K562 (cell line): ENCODE measurements around the gene RET. TPM values are rescaled to one million over a fixed set of nuclear protein-coding genes. Genes with fewer than 3 reads are reported as not detected.
A peak's percentile ranks its signal among the peaks of the same experiment; 100 is the strongest.

Experiments used
- ATAC-seq: fragments of 200-7000 bp; cut with Tn5 transposase; 3 replicates; pipeline ENCODE4 v1.9.1; 2020; ENCODE audit warnings: moderate library complexity
- BruUV-seq: library from RNA; stranded (reverse); fragments of 400-500 nt; replicated peaks from 2 replicates; lab custom pipeline; 2021; lab: Mats Ljungman, UMichigan
- CTCF ChIA-PET: fragments of 300-600 bp; formaldehyde crosslinking; extraction: SDS; loops from one replicate; lab custom pipeline; 2021; ENCODE audit warnings: low intra/inter-chr PET ratio; lab: Yijun Ruan, JAX
- POLR2A ChIA-PET: fragments of 300-600, 350-650 bp; sonication (Branson Sonifier 250); formaldehyde crosslinking; extraction: SDS; loops from one replicate; lab custom pipeline; 2021; ENCODE audit warnings: antibody characterized with exemption, inconsistent platforms; lab: Yijun Ruan, JAX
- DNase-seq, 4 experiments: peaks; one replicate each; pipeline versions ENCODE4 v3.0.0 to v3.0.0-alpha.2; 2011 to 2018; ENCODE audit warnings: low spot score in 3 of 4, mixed read lengths in 3 of 4; ENCODE audit errors: extremely low read depth in 1 of 4
- FAIRE-seq: peaks from 2 replicates; lab custom pipeline; 2011; peaks lifted over from hg19 to GRCh38; lab: Jason Lieb, UNC
- H2AFZ ChIP-seq: 2 replicates; pipeline ENCODE4 v1.6.0; 2011; ENCODE audit warnings: low read depth, low read length, control low read depth, inconsistent platforms
- H3K27ac ChIP-seq: fragments of 200-600 bp; 3 replicates; pipeline ENCODE4 v1.8.0; 2011; ENCODE audit warnings: low read depth, mild to moderate bottlenecking, control low read depth, inconsistent platforms, low read length, moderate library complexity, mixed read lengths; ENCODE audit errors: extremely low read depth
- H3K27me3 ChIP-seq, 2 experiments: fragments of 300-600 bp in 1 of 2; 2 replicates in 1 of 2; 3 replicates in 1 of 2; pipeline versions ENCODE4 v1.6.0 to v1.8.0; 2011; ENCODE audit warnings: inconsistent platforms in 2 of 2, low read length in 2 of 2, mild to moderate bottlenecking in 1 of 2, mixed read lengths in 1 of 2, moderate library complexity in 1 of 2; ENCODE audit not compliant: control insufficient read depth in 2 of 2, insufficient read depth in 2 of 2
- H3K36me3 ChIP-seq: fragments of 300-600 bp; 3 replicates; pipeline ENCODE4 v1.8.0; 2011; ENCODE audit warnings: mild to moderate bottlenecking, low read length, inconsistent platforms; ENCODE audit not compliant: control insufficient read depth, insufficient read depth
- H3K4me1 ChIP-seq, 2 experiments: fragments of 200-600 bp in 1 of 2; replicated peaks in 1 of 2; 2 replicates in 1 of 2; 3 replicates in 1 of 2; pipeline versions ENCODE4 v1.5.1 to v1.8.0; 2011; ENCODE audit warnings: inconsistent platforms in 2 of 2, low read length in 2 of 2, mild to moderate bottlenecking in 1 of 2, mixed read lengths in 1 of 2, moderate library complexity in 1 of 2; ENCODE audit not compliant: control insufficient read depth in 2 of 2, insufficient read depth in 2 of 2
- H3K4me2 ChIP-seq: 2 replicates; pipeline ENCODE4 v1.6.1; 2011; ENCODE audit warnings: low read length, control low read depth, inconsistent platforms, mixed read lengths; ENCODE audit not compliant: insufficient read depth
- H3K4me3 ChIP-seq: fragments of 200-600 bp; sonication (generic), shearing (Covaris generic); 2 replicates; pipeline ENCODE4 v1.5.1; 2016; ENCODE audit warnings: control low read depth, inconsistent platforms
- H3K79me2 ChIP-seq: fragments of 200-600 bp; 3 replicates; pipeline ENCODE4 v1.8.0; 2011; ENCODE audit warnings: low read length, inconsistent platforms; ENCODE audit not compliant: control insufficient read depth, insufficient read depth
- H3K9ac ChIP-seq, 2 experiments: 2 replicates each; pipeline versions ENCODE4 v1.6.0 to v1.6.1; 2011; ENCODE audit warnings: low read depth in 2 of 2, low read length in 2 of 2, control low read depth in 1 of 2, inconsistent platforms in 1 of 2, mild to moderate bottlenecking in 1 of 2, mixed read lengths in 1 of 2; ENCODE audit not compliant: insufficient read depth in 1 of 2
- H3K9me1 ChIP-seq: one replicate; pipeline ENCODE4 v1.6.0; 2011; ENCODE audit warnings: inconsistent platforms, mild to moderate bottlenecking, low read length, moderate library complexity; ENCODE audit not compliant: control insufficient read depth, insufficient read depth
- H3K9me3 ChIP-seq: replicated peaks from 2 replicates; pipeline ENCODE4 v1.5.1; 2011; ENCODE audit warnings: low read depth, low read length, inconsistent platforms; ENCODE audit not compliant: control insufficient read depth, insufficient read depth
- H4K20me1 ChIP-seq: replicated peaks from 2 replicates; pipeline ENCODE4 v1.6.1; 2011; ENCODE audit warnings: low read length, inconsistent platforms, mixed read lengths; ENCODE audit not compliant: control insufficient read depth, insufficient read depth
- DPF2 ChIP-seq: fragments of 450-650 bp; IDR thresholded peaks from 2 replicates; pipeline ENCODE4 v1.6.1; 2016
- MCM2 ChIP-seq: fragments of 450-650 bp; IDR thresholded peaks from 2 replicates; pipeline ENCODE4 v1.6.1; 2017; ENCODE audit warnings: low read depth, mild to moderate bottlenecking
- MTA2 ChIP-seq: fragments of 450-650 bp; IDR thresholded peaks from 2 replicates; pipeline ENCODE4 v1.6.1; 2016; ENCODE audit warnings: low read depth
- NFXL1 ChIP-seq: fragments of 450-650 bp; formaldehyde crosslinking; IDR thresholded peaks from 2 replicates; pipeline ENCODE4 v1.4.0; 2021; ENCODE audit warnings: mild to moderate bottlenecking
- POLR2A ChIP-seq: fragments of 450-650 bp; conservative IDR thresholded peaks from 2 replicates; pipeline ENCODE4 v1.6.1; 2016
- POLR2AphosphoS5 ChIP-seq: IDR thresholded peaks from 2 replicates; pipeline ENCODE4 v1.6.1; 2011; ENCODE audit warnings: mild to moderate bottlenecking, low read depth, low read length, moderate library complexity; ENCODE audit not compliant: control insufficient read depth, insufficient read depth
- TAL1 ChIP-seq: fragments of 450-650 bp; IDR thresholded peaks from 2 replicates; pipeline ENCODE4 v1.6.1; 2016; ENCODE audit warnings: mild to moderate bottlenecking
- TEAD4 ChIP-seq, 2 experiments: sonication (generic) in 1 of 2; formaldehyde crosslinking in 1 of 2; IDR thresholded peaks; 2 replicates each; pipeline versions ENCODE4 v1.6.1 to v1.8.0; 2012 to 2022; ENCODE audit warnings: borderline replicate concordance in 1 of 2, inconsistent platforms in 1 of 2, low read length in 1 of 2, mild to moderate bottlenecking in 1 of 2, missing genetic modification reagents in 1 of 2
- TFE3 ChIP-seq: fragments of 450-650 bp; formaldehyde crosslinking; IDR thresholded peaks from 2 replicates; pipeline ENCODE4 v1.4.0; 2020; ENCODE audit warnings: mild to moderate bottlenecking, mixed read lengths
- ZBTB26 ChIP-seq: fragments of 450-650 bp; formaldehyde crosslinking; IDR thresholded peaks from 2 replicates; pipeline ENCODE4 v1.4.0; 2022; ENCODE audit warnings: missing genetic modification characterization
- ZNF124 ChIP-seq: sonication (generic); formaldehyde crosslinking; IDR thresholded peaks from 2 replicates; pipeline ENCODE4 v1.8.1; 2022; ENCODE audit warnings: missing genetic modification reagents
- ZNF395 ChIP-seq: fragments of 200-800 bp; sonication (Bioruptor generic); IDR thresholded peaks from 2 replicates; pipeline ENCODE4 v1.6.1; 2017; ENCODE audit warnings: missing genetic modification characterization, missing compliant biosample characterization
- ZNF740 ChIP-seq, 3 experiments: fragments of 200-800 bp in 1 of 3; sonication (Bioruptor generic) in 1 of 3; sonication (generic) in 1 of 3; formaldehyde crosslinking in 1 of 3; IDR thresholded peaks; 2 replicates each; pipeline versions ENCODE4 v1.6.1 to v1.8.0; 2016 to 2022; ENCODE audit warnings: mild to moderate bottlenecking in 2 of 3, missing compliant biosample characterization in 2 of 3, missing genetic modification characterization in 2 of 3, missing genetic modification reagents in 1 of 3
- ZNF785 ChIP-seq: fragments of 250-450 bp; sonication (Bioruptor Pico); IDR thresholded peaks from 2 replicates; pipeline ENCODE4 v1.4.0; 2020; ENCODE audit warnings: mild to moderate bottlenecking
- WGBS: fragments of 100-300 bp; shearing (Covaris generic); methylation state at CpG from one replicate; pipeline ENCODE4 v1.1.6; 2016; ENCODE audit warnings: low coverage, mixed read lengths; ENCODE audit not compliant: insufficient coverage; ENCODE audit errors: missing lambda C conversion rate; 5-methylcytosine and 5-hydroxymethylcytosine counted together
- in situ Hi-C: fragments of 300-500 bp; cut with MboI; formaldehyde crosslinking; loops from 4 replicates; pipeline ENCODE4 v1.15.0; 2018; ENCODE audit warnings: inconsistent platforms, mixed read lengths
- intact Hi-C: fragments of 100-400 bp; cut with micrococcal nuclease; formaldehyde crosslinking; loops from 2 replicates; pipeline ENCODE4 v1.14.2; 2022
- polyA plus RNA-seq, 8 experiments: library from polyadenylated mRNA; depleted of rRNA in 4 of 8; stranded (reverse) in 5 of 8; unstranded in 3 of 8; fragments of >200 nt; fragmentation: Nextera tagmentation in 2 of 8; fragmentation: Illumina TruSeq in 1 of 8; extraction: Ambion mirVana in 2 of 8; extraction: Trizol in 1 of 8; gene quantifications; 2 replicates each; pipeline versions ENCODE4 v1.2.1 to v1.2.3, GENCODE V29; 2011 to 2014; ENCODE audit warnings: inconsistent platforms in 1 of 8, missing spikeins in 1 of 8
- total RNA-seq, 7 experiments: library from RNA; depleted of rRNA in 6 of 7; stranded (reverse); fragments of >200 nt in 6 of 7; fragmentation: Illumina TruSeq in 2 of 7; extraction: Trizol in 2 of 7; gene quantifications; 2 replicates each; pipeline versions ENCODE4 v1.2.1 to v1.2.3, GENCODE V29; 2011 to 2021; ENCODE audit warnings: low replicate concordance in 1 of 7

The RET gene
- total and polyA plus RNA-seq, 9 of the 15 experiments (the other 6 are each of a cell fraction or from before 2014, with no cell fraction given), result 0.04 to 0.05 TPM; not detected in 7

GRCh38 chr10:43174969-43175368 lies 98.1 kb downstream of the RET start (continued):
- TF ChIP-seq TEAD4 (IDR thresholded peaks at IDR 0.05; ENCODE audit: low read length), result peak; percentile 82
- TF ChIP-seq TEAD4 (CRISPR knock-in tag; IDR thresholded peaks at IDR 0.05; ENCODE audit: borderline replicate concordance), result no peak
- peak; percentile 48; the same call in 1 of the 2 replicates for TF ChIP-seq DPF2
- peak; percentile 58 for TF ChIP-seq MTA2
- TF ChIP-seq ZNF395 (CRISPR knock-in tag), result no peak
- peak; percentile 78 for TF ChIP-seq TAL1
- peak; percentile 63 for TF ChIP-seq POLR2AphosphoS5

GRCh38 chr10:43176271-43176670 lies 99.4 kb downstream of the RET start:
- no peaks in the 10 kb centered on the region; the same call in 2 of the 3 replicates for H3K36me3 ChIP-seq
- no peak for TF ChIP-seq ZNF785 (CRISPR knock-in tag)
- TF ChIP-seq ZNF124 (CRISPR knock-in tag), result no peak
- TF ChIP-seq POLR2A, result no peak
- no peak for TF ChIP-seq NFXL1 (CRISPR knock-in tag)
- no peak for TF ChIP-seq TFE3 (CRISPR knock-in tag)
- TF ChIP-seq MCM2, result no peak
- no peak for TF ChIP-seq ZNF740 (CRISPR knock-in tag; IDR thresholded peaks at IDR 0.05)
- no peak for TF ChIP-seq ZNF740 (tag; IDR thresholded peaks at IDR 0.05)
- TF ChIP-seq ZBTB26 (CRISPR knock-in tag), result no peak
- no peak overlapping the region for H3K27ac ChIP-seq
- DNase-seq (no peak), FAIRE-seq (no peak), ATAC-seq (no peak)
- H3K79me2 ChIP-seq, result no peaks in the 10 kb centered on the region
- no peak overlapping the region for H2AFZ ChIP-seq
- no peak overlapping the region for H3K9ac ChIP-seq
- H4K20me1 ChIP-seq, result no peaks in the 10 kb centered on the region
- peaks cover 0 to 9% of the 10 kb centered on the region in 2 experiments; a peak in 3 of 5 replicates for H3K4me1 ChIP-seq
- H3K27me3 ChIP-seq, result no peaks in the 10 kb centered on the region
- no peak overlapping the region for H3K4me3 ChIP-seq
- in situ Hi-C loops, result no loop called here
- ChIA-PET POLR2A (no interaction called here), CTCF (no interaction called here)
- H3K4me2 ChIP-seq, result no peak overlapping the region
- intact Hi-C loops, result no loop called here
- no peaks in the 10 kb centered on the region for H3K9me1 ChIP-seq
- 82% methylated on average over 3 of the region's 3 CpGs for WGBS
- no TSS peak for BruUV-seq
- no peaks in the 10 kb centered on the region for H3K9me3 ChIP-seq
